ENCODE data around the gene CHI3L2.
"Not testable (repeated sequence)": the region's sequence is repeated elsewhere in the genome, so short reads cannot be mapped to it uniquely, and the experiment has no call there.

Gene CHI3L2

DNA sequence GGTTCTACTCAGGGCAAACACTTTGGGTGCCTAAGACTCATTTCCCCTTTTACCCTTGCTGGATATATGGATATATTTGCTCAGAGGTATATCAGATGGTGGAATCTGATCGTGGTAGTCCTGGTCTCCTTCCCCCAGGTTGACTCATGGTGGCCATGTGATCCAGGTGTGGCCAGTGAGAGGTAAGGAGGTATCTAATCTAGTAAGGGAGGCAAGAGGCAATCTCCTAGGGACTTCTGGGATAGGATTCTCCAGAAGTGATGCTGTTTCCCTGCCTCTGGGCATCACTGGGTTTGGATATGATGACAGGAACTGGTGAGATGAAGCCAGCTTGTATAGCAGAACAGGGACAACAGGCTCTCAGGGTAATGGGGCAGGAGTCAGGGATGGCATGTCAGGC, 18.6 kb upstream of the CHI3L2 start:
- TF ChIP-seq POLR2A (IDR thresholded peaks at IDR 0.05; ENCODE audit: low read depth, low read length) = no peak
- FAIRE-seq = no peak
- DNase-seq (ENCODE audit: insufficient read length, low spot score) = no peak

DNA sequence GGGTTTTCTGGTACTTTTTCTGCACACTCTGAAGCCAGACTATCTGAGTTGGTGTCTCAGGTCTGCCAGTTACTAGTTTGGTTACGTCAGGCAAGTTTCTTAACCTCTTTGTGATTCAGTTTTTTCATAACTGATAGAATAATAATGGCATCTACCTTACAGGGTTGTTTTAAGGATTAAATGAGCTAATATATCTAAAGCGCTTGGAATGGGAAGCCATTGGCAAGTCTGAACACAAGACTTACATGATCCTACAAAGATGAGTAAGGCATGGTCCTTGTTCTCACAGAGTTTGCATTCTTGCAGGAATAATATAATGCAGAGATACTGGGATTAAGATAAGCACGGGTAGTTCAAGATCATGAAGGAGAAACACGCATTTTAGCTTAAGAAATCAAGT, 17.9 kb upstream of the CHI3L2 start:
- FAIRE-seq (no peak), DNase-seq (ENCODE audit: insufficient read length, low spot score) (no peak)
- TF ChIP-seq POLR2A (IDR thresholded peaks at IDR 0.05; ENCODE audit: low read depth, low read length) = no peak

DNA sequence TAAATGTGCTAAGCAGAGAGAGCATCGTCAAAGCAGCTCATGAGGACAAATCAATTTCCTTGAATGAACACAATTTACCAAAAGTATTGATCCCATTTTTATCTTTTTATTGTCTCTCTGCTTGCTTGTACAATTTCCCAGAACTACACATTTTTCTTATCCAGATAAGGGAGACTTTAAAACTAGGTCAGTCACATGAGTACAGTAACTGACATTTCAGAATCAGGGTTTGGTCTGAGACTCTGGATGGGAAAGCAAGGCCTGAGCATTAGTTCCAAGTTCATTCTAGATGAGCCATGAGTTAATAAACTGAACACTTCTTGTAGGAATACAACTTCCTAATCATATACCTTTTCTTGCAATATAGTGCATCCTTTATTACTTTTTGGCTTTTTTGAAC, 15.6 kb upstream of the CHI3L2 start:
- FAIRE-seq (no peak), DNase-seq (ENCODE audit: insufficient read length, low spot score) (no peak)
- no peak for TF ChIP-seq POLR2A (IDR thresholded peaks at IDR 0.05; ENCODE audit: low read depth, low read length)

DNA sequence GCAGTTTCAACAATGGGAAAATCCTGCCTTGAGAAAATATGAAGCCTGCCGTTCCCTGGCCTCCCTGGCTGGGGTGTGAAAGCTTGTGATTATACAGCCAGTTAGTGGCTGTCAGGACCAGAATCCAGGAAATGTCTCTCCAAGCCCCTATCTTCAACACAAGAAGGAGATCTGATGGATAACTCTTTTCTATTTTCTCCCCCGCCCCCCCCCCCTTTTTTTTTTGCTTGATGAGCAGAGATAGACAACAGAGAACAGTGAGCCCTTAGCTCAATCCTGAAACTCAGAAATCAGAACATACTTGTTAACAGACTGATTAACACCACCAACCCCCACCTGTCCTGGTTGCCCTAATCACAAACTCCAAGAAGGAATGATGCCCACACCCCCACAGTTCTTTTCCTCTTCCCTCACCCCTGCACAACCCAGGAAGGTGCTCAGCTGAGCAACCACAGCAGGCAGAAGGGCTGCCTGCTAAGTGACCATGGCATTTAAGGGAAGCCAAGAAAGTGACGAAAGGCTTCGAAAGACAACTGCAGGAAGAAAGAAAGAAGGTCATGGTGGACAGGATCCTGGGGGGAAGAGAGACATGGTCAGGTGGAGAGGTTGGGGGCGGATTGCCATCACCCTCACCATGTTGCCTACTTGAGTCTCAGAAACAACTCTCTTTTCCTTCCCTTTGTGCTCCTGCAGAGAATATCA, 14.7 kb upstream of the CHI3L2 start:
- no peak for TF ChIP-seq POLR2A (IDR thresholded peaks at IDR 0.05; ENCODE audit: low read depth, low read length)
- no peak for FAIRE-seq
- DNase-seq (ENCODE audit: insufficient read length, low spot score) = no peak

DNA sequence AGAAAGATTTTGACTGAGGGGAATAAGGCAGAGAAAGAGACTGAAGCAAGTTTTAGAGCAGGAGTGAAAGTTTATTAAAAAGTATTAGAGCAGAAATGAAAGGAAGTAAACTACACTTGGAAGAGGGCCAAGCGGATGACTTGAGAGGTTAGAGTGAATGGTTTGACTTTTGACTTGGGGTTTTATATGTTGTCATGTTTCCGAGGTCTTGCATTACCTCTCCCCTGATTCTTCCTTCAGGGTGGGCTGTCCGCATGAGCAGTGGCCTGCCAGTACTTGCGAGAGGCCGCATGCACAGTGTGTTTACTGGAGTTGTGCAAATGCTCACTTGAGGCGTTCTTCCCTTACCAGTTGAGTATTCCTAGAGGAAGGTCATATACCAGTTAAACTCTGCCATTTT, 14.1 kb upstream of the CHI3L2 start:
- DNase-seq (ENCODE audit: insufficient read length, low spot score) (no peak), FAIRE-seq (no peak)
- TF ChIP-seq POLR2A (IDR thresholded peaks at IDR 0.05; ENCODE audit: low read depth, low read length) = no peak

DNA sequence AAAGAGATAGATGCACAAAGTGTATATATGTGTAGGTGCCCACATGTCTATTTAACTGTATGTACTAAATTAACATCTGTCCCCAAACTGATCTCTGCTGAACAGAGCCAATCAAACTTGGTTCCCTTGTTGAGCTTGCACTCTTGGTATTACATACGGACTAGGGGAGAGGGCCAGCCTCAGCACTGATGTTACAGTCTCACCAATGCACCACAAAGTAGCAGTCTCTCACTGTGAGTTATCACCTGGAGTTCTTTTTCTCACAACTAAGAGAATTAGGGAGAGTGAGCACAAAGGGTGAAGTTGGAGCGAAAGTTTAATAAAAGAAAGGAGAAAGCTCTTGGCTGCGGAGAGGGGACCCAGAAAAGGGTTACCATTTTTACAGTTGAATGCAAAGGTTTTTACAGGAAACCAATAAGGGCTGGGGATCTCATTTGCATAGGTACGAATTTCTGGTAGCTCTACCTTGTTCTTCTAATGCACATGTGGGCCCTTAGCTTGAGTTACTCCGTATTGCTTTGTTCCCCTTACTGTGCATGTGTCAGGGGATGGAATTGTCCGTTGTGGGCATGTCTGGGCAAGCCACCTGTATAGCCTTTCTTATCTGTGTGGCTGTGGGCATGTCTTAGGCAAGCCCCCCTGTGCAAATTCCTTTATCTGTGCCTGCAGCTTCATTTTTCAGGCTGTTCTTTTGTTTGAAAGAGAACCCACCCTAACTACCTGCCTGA, 13.3 kb upstream of the CHI3L2 start:
- TF ChIP-seq POLR2A (IDR thresholded peaks at IDR 0.05; ENCODE audit: low read depth, low read length) = no peak

DNA sequence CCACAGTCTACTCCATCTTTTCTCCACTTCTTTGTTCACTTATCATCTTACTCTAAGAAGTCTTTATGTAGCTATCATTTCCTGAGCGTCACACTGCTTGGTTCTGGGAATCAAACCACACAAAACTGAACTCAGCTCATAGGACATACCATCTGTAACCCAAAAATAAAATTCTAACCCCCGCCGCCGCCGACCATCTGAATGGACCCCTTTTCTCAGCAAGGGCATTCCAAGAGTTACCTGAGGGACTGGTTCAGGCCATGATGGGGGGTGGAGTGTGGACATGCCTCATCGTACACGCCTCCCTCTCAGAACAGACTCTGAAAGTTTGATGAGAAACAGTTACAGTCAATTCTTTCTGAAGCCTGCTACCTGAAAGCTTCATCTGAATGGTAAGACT, 12.6 kb upstream of the CHI3L2 start:
- no peak for TF ChIP-seq POLR2A (IDR thresholded peaks at IDR 0.05; ENCODE audit: low read depth, low read length)
- DNase-seq (ENCODE audit: insufficient read length, low spot score) = no peak
- no peak for FAIRE-seq

More for the DNA sequence above, 13.3 kb upstream of the CHI3L2 start:
- no peak for DNase-seq (ENCODE audit: insufficient read length, low spot score)
- FAIRE-seq = no peak

DNA sequence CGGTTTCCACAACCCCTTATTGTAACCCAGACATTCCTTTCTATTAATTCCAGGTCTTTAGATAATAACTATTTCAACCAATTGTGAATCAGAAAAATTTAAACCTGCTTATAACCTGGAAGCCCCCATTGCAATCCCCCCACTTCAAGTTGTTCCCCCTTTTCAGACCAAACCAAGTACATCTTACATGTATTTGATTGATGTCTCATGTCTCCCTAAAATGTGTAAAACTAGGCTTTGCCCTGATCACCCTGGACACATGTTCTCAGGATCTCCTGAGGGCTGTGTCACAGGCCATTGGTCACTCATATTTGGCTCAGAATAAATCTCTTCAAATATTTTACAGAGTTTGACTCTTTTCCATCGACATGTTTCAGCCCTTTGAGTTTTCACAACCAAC, 12.2 kb upstream of the CHI3L2 start:
- not testable (repeated sequence) for DNase-seq (ENCODE audit: insufficient read length, low spot score); FAIRE-seq

DNA sequence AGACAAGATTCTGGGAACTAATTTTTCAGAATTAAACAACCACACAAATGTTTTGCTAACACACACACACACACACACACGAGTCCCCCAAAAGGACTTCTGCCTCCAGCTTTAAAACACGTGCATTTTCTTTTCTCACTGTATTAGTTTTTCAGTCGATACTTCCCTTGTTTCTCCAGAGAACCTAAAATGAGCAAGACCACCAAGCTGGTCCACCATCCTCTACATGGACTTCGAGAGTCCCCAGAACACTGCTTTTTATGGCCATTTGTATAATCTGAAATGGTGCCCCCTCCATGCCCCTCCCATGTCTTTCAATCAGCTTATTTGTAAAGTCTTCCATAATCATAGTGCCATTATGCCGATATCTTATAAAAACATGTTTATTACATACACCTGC, 10.8 kb upstream of the CHI3L2 start:
- no peak for FAIRE-seq
- no peak for TF ChIP-seq POLR2A (IDR thresholded peaks at IDR 0.05; ENCODE audit: low read depth, low read length)
- DNase-seq (ENCODE audit: insufficient read length, low spot score) = no peak

DNA sequence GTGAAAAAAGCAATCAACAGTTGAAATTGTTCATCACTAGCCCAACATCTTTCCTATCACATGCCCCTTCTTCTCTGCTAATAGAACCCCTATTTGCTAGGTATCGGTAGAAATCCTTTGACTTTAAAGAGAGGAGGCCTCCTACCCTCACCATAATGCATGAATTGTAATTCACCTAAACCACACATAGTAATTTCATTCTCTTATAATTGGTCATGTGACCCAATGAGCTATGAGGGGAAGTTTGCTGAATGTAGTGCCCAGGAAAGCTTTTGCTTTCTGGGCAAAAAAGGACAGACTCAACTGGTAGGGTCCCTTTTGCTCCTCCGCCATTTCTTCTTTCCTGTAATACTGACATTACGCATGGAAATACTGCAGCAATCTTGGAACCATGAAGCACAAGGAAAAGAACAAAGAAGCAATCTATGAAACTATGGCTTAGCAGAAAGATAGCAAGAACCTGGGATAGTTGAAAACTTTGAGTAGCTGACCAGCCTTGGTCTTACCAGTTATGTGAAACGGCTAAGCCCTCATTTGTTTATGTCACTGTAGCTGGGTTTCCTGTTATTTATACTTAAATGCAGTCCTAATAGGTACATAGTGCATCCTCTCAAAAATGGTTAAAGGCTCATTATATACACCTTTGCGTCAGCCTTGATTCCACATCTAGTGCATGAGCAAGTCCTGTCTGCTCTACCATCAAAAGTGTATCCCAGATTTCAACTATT, 10.2 kb upstream of the CHI3L2 start:
- TF ChIP-seq POLR2A (IDR thresholded peaks at IDR 0.05; ENCODE audit: low read depth, low read length) = no peak
- DNase-seq (ENCODE audit: insufficient read length, low spot score) (no peak), FAIRE-seq (no peak)

DNA sequence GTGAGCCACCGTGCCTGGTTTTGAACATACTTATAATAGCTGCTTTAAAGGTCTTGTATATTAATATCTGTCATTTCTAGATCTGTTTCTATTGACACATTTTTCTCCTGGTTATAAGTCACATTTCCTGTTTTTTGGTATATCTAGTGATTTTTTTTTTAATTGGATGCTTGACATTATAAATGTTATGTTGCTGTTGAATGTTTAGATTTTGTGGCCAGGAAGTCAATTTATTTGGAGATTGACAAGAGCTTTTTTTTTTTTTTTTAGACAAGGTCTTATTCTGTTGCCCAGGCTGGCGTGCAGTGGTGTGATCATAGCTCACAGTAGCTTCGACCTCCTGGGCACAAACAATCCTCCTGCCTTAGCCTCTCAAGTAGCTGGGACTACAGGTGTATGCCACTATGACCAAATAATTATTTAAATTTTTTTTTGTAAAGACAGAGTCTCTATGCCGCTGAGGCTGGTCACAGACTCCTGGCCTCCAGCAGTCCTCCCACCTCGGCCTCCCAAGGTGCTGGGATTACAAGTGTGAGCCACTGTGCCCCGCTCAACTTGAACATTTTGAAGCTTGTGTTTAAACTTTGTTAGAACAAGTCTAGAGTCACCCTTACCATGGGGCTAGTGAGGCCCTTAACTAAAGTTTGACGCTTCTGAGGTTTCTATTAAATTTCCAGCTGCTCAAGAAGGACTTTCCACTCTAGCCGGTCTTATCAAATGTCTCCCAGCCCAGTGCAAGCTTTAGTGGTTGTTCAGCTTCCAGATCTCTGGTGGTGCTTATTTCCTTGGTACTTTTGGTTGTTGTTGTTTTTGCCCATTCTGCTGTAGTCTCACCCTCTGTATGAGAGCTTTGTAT, 8.6 kb upstream of the CHI3L2 start:
- FAIRE-seq = no peak
- no peak for TF ChIP-seq POLR2A (IDR thresholded peaks at IDR 0.05; ENCODE audit: low read depth, low read length)
- no peak for DNase-seq (ENCODE audit: insufficient read length, low spot score)

DNA sequence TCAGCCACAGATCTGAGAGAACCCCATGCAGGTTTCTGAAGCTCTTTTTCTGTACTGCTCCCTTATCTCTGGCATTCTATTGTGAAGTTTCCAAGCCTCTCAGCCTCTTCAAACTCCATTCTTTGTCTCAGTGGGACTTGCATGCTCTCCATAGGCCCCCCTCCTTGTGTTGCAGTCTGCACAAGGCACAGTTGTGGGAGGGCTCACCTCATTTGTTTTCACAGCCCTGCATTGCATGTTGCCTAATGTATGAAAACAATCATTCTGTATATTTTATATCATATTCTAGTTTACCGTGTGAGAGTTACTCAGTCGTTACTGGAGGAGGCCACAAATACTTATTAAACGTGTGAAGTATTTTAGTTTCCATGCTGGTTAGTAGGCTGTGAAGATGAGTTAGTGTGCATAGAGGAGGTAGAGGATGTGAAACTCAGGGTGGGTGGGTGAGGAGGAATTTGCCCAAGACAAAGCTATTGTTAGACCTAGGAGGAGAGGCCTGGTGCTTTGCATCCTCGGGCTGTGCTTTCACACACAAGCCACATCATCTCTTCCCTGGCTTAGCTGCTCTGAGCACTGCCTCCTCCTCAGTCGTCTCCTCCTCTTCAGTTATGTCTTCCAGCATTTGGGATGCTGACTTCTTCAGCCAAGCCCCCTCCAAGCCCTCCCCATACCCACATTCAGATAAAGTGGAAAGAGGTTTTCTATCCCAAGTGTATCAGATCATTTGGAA, 7.8 kb upstream of the CHI3L2 start:
- FAIRE-seq (no peak), DNase-seq (ENCODE audit: insufficient read length, low spot score) (no peak)
- TF ChIP-seq POLR2A (IDR thresholded peaks at IDR 0.05; ENCODE audit: low read depth, low read length) = no peak

DNA sequence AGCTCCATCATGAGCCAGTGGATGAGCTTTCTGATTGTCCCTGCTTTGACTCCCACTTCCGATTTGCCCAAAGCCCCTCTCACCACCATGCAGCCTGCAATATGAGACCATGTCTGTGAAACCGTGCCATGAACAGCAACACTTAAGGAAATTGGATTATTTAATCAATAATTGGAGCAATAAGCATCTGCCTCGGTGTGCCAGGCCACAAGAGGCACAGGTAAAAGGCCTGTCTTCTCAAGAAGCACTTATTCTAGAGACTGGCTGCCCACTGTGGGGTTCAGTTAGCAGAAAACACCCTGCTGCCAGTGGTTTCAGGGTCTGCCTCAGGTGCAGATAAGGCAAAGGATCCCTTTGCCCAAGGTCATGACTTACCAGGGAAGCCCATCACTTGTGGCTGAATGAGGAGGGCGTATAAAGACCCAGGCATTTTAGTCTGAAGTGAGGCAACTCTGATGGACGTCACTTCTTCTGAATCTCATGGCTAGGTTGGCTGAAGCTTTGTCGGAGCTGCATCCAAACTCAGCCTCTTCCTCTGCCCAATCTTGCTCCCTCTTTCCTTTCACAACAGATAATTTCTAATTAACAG, 7.1 kb upstream of the CHI3L2 start:
- DNase-seq (ENCODE audit: insufficient read length, low spot score) = no peak
- TF ChIP-seq POLR2A (IDR thresholded peaks at IDR 0.05; ENCODE audit: low read depth, low read length) = no peak
- no peak for FAIRE-seq

All from H54 (cell line).